ELR (cell line): ENCODE data around the gene DHRS7C.

ENCODE experiments used
- DNase-seq: peaks from one replicate; pipeline ENCODE4 v3.0.0-alpha.2; 2015; ENCODE audit warnings: low read depth

DHRS7C gene

DNA sequence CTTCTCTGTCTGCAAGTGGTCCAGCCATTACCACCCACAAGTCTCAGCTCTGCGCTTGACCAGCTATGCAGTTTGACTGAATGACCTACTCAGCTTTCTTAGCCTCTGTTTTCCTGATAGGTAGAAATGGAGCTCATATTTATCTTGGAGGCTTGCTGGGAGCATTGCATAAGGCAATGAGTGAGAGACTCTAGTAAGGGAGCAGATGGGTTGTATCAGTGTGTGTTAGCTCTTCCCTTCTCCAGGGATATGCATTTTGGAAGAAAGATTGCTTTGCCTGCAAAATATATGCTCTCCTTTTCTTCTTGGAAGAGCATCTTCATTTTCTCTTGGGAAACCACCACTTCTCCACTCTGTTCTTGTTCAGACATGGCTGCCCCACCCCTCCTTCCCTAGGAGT is 26.1 kb downstream of the DHRS7C start:
- DNase-seq = no peak

DNA sequence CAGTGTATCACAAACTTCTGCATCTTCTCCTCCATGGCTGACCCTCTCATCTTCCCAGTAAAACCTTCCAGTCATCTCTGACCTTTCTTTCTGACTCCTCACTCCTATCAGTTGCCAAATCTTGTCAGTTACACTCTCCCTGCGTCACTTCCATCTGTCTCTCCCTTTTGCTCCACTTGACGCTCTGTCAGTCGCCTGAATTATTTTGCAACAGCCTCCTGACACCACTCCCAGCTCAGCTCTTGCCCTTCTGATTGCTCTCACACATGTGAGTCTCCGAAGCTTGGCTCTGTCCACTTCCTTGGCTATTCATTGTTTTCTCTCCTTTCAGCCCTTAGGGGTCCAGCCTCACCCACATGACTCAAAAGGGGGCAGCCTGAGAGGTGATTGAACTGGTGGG is 27.7 kb downstream of the DHRS7C start:
- DNase-seq = no peak

DNA sequence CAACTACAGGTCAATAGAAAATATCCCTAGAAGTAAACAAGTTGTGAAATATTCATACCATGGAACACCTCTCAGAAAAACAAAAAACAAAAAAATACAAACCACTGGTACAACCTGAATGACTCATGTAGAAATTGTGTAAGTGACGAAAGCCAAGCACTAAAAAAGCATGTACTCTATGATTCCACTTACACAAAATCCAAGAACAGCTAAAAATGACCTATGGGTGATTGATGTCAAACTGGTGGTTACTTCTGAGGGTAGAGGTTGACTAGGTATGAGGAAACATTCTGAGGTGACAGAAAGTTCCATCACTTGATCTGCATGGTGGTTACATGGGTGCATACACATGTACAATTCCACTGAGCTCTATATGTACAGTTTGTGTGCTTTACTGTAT is 31.1 kb downstream of the DHRS7C start:
- DNase-seq = no peak

DNA sequence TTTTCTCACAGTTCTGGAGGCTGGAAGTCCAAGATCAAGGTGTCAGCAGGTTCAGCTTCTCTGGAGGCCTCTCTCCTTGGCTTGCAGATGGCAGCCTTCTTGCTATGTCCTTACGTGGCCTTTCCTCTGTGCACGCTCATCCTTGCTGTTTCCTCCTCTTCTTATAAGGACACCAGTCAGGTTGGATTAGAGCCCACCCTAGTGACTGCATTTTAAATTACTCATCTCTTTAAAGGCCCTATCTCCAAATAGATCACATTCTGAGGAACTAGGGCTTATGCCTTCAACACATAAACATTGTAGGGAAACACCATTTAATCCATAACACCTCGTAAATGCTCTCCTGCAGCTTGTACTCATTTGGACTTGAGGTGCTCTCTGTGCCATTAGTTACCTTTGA is 36.3 kb downstream of the DHRS7C start:
- peak; percentile 17 for DNase-seq

DNA sequence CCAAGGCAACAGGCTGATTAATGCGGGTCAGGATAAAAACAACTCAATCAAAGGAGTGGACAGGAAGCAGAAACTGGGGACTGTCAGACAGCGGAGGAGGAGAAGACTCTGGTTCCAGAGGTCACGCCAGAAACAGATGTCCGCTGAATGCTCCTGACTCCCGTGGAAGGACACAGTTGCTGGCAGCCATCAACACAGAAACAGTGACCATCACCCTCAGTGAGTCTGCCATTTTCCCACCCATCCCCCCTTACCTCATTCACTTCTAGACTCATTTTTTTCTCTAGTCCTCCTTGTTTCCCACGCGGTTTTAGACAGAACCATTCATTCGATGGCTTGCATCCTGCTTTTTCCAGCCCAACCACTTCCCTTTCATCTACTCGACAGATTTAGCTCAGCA is 40.9 kb downstream of the DHRS7C start:
- DNase-seq = no peak

- DNase-seq = peak; percentile 39
Measured at GRCh38 chr17:9729735-9730420, 61.5 kb downstream of the DHRS7C start.

DNA sequence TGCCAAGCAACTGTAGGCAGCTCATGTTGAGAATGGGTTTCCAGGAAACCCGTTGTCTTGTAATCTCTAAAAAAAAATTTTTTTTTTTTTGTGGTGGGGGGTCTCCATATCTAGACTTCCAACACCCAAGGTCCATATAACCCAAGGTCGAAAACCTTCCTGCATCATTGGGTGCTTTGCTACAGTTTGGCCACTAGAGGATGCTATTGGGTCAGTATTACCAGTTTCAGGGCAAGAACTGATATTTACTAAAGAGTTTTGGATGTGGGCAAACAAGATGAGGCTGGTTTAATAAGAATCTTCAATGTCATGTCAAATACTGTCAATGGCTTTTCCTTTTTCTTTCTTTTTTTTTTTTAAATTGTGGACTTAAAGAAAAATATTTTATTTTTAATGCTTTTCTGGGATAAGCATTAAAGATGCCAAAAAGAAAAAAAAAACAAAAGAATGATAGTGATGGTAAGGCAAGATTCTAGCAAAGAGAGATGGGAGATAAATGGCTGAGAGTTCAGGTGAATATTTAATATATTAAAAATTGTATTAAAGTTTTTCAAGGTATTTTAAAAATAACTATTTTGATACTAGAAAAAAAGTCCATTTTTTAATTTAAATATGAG is 62.2 kb downstream of the DHRS7C start:
- DNase-seq = peak; percentile 46

DNA sequence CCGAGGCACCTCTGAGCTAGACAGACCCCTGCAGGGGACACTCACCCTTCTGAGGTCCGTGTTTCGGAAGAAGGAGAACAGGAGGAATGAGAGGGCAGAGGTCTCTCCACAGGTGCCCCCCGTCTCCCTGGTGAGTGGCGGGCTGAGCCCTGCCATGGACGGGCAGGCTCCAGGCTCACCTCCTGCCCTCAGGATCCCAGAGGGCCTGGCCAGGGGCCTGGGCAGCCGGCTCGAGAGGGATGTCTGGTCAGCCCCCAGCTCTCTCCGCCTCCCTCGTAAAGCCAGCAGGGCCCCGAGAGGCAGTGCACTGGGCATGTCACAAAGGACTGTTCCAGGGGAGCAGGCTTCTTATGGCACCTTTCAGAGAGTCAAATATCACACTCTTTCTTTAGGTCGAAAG is 62.8 kb downstream of the DHRS7C start:
- no peak for DNase-seq

DNA sequence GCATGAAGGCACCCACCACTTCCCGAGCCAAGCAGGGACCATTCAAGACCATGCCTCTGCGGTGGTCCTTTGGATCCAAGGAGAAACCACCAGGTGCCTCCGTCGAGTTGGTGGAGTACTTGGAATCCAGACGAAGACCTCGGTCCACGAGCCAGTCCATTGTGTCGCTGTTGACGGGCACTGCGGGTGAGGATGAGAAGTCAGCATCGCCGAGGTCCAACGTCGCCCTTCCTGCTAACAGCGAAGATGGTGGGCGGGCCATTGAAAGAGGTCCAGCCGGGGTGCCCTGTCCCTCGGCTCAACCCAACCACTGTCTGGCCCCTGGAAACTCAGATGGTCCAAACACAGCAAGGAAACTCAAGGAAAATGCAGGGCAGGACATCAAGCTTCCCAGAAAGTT is 63.4 kb downstream of the DHRS7C start:
- no peak for DNase-seq

DNA sequence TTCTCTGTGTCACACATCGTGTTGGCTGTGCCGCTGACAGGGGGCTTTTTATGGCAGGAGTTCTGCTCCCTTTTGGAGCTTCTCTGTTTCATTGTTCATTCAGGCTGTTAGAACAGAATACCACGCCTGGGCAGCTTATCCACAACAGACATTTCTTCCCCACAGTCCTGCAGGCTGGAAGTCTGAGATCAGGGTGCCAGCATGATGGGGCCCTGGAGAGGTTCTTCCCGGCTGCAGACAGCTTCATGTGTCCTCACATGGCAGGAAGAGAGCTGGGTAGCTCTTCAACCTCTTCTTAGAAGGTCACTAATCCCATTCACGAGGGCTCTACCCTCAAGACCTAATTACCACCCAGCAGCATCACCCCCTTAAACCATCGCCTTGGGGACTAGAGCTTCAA is 65.1 kb downstream of the DHRS7C start:
- DNase-seq = no peak

GRCh38 chr17:9725575-9725974 is 65.8 kb downstream of the DHRS7C start:
- no peak for DNase-seq
